GM19193 (cell line): Measurements from ENCODE around the gene TMBIM4.
A peak's percentile ranks its signal among the peaks of the same experiment; 100 is the strongest.

Experiments
- POLR2A ChIP-seq: IDR thresholded peaks from 4 replicates; pipeline ENCODE4 v1.6.1; 2011; ENCODE audit not compliant: insufficient read depth, insufficient read length; ENCODE audit errors: extremely low read depth

TMBIM4 gene

GRCh38 chr12:66154776-66155175 is 15.0 kb downstream of the TMBIM4 start:
- TF ChIP-seq POLR2A: no peak

- no peak for TF ChIP-seq POLR2A
These were observed 17.1 kb downstream of the TMBIM4 start for GRCh38 chr12:66152732-66153131.

GRCh38 chr12:66149702-66150398 is 19.9 kb downstream of the TMBIM4 start:
- no peak for TF ChIP-seq POLR2A

GRCh38 chr12:66144791-66145754 is 24.7 kb downstream of the TMBIM4 start:
- TF ChIP-seq POLR2A: no peak

GRCh38 chr12:66143868-66144267 is 25.9 kb downstream of the TMBIM4 start:
- no peak for TF ChIP-seq POLR2A

- no peak for TF ChIP-seq POLR2A
These were observed 27.0 kb downstream of the TMBIM4 start for GRCh38 chr12:66142826-66143225.

GRCh38 chr12:66141299-66141698 is 28.5 kb downstream of the TMBIM4 start:
- no peak for TF ChIP-seq POLR2A

GRCh38 chr12:66140731-66141130 is 29.1 kb downstream of the TMBIM4 start:
- TF ChIP-seq POLR2A: no peak

- TF ChIP-seq POLR2A: no peak
These were observed 30.5 kb downstream of the TMBIM4 start for GRCh38 chr12:66139328-66139727.

- no peak for TF ChIP-seq POLR2A
These were observed 31.9 kb downstream of the TMBIM4 start for GRCh38 chr12:66137937-66138336.

GRCh38 chr12:66132408-66132807 is 37.4 kb downstream of the TMBIM4 start:
- no peak for TF ChIP-seq POLR2A

- no peak for TF ChIP-seq POLR2A
These were observed 38.6 kb downstream of the TMBIM4 start for GRCh38 chr12:66131067-66131688.

GRCh38 chr12:66130267-66131066 is 39.3 kb downstream of the TMBIM4 start, which contains the start of gene LLPH:
Gene LLPH (minus strand): TSS chr12:66130750. CDS start chr12:66129106, 1,644 bp downstream.
- TF ChIP-seq POLR2A: peak; percentile 98

- TF ChIP-seq POLR2A: no peak
These were observed 39.9 kb downstream of the TMBIM4 start for GRCh38 chr12:66129934-66130266.
